ENCODE data around the gene TNRC6C.

Gene TNRC6C

GRCh38 chr17:78140169-78141051 is 181.9 kb downstream of the TNRC6C start:
- Histone ChIP-seq H3K9me3 (ENCODE audit: insufficient read depth, low read length) (no peaks in the 10 kb centered on the region), H4K20me1 (ENCODE audit: low read depth, low read length) (no peaks in the 10 kb centered on the region), H3K36me3 (ENCODE audit: low read length) (no peaks in the 10 kb centered on the region), H3K9me2 (replicated peaks; ENCODE audit: insufficient read depth, low read length) (no peaks in the 10 kb centered on the region), H3K27me3 (ENCODE audit: low read length) (no peaks in the 10 kb centered on the region), H3K9ac (ENCODE audit: low read length) (no peak overlapping the region), H3K4me3 (ENCODE audit: insufficient read depth, low read length, poor library complexity, severe bottlenecking) (no peak overlapping the region), H3K79me2 (ENCODE audit: insufficient read depth, low read length) (no peaks in the 10 kb centered on the region), H2AFZ (ENCODE audit: low read depth, low read length, severe bottlenecking) (no peak overlapping the region), H3F3A (ENCODE audit: insufficient read depth) (peaks cover 36% of the 10 kb centered on the region), H3K27ac (ENCODE audit: low read depth, low read length) (no peak overlapping the region), H3K4me2 (ENCODE audit: low read depth, low read length, poor library complexity, severe bottlenecking) (no peak overlapping the region)
- TF ChIP-seq CTCF (IDR thresholded peaks at IDR 0.05; ENCODE audit: insufficient read depth, low read length, poor library complexity, severe bottlenecking), result no peak
- no peak for TF ChIP-seq EZH2phosphoT487 (conservative IDR thresholded peaks at IDR 0.05; ENCODE audit: low read length)

GRCh38 chr17:78141437-78142118 is 183.1 kb downstream of the TNRC6C start:
- Histone ChIP-seq H2AFZ (ENCODE audit: low read depth, low read length, severe bottlenecking) (no peak overlapping the region), H3K9me2 (replicated peaks; ENCODE audit: insufficient read depth, low read length) (no peaks in the 10 kb centered on the region), H4K20me1 (ENCODE audit: low read depth, low read length) (no peaks in the 10 kb centered on the region), H3K36me3 (ENCODE audit: low read length) (no peaks in the 10 kb centered on the region), H3K27me3 (ENCODE audit: low read length) (no peaks in the 10 kb centered on the region), H3K9me3 (ENCODE audit: insufficient read depth, low read length) (no peaks in the 10 kb centered on the region), H3K9ac (ENCODE audit: low read length) (no peak overlapping the region), H3K4me3 (ENCODE audit: insufficient read depth, low read length, poor library complexity, severe bottlenecking) (no peak overlapping the region), H3K4me2 (ENCODE audit: low read depth, low read length, poor library complexity, severe bottlenecking) (no peak overlapping the region), H3K79me2 (ENCODE audit: insufficient read depth, low read length) (no peaks in the 10 kb centered on the region), H3F3A (ENCODE audit: insufficient read depth) (peaks cover 36% of the 10 kb centered on the region), H3K27ac (ENCODE audit: low read depth, low read length) (no peak overlapping the region)
- TF ChIP-seq EZH2phosphoT487 (conservative IDR thresholded peaks at IDR 0.05; ENCODE audit: low read length) (no peak), CTCF (IDR thresholded peaks at IDR 0.05; ENCODE audit: insufficient read depth, low read length, poor library complexity, severe bottlenecking) (no peak)

- H3K9me2 ChIP-seq (replicated peaks; ENCODE audit: insufficient read depth, low read length), result no peaks in the 10 kb centered on the region
Measured at GRCh38 chr17:78142119-78142861, 183.8 kb downstream of the TNRC6C start.

More at GRCh38 chr17:78142119-78142861, 183.8 kb downstream of the TNRC6C start:
- H3K27ac ChIP-seq (ENCODE audit: low read depth, low read length), result no peak overlapping the region
- no peak overlapping the region for H3K4me2 ChIP-seq (ENCODE audit: low read depth, low read length, poor library complexity, severe bottlenecking)
- no peaks in the 10 kb centered on the region for H3K36me3 ChIP-seq (ENCODE audit: low read length)
- TF ChIP-seq EZH2phosphoT487 (conservative IDR thresholded peaks at IDR 0.05; ENCODE audit: low read length), result no peak
- TF ChIP-seq CTCF (IDR thresholded peaks at IDR 0.05; ENCODE audit: insufficient read depth, low read length, poor library complexity, severe bottlenecking), result no peak
- H3K4me3 ChIP-seq (ENCODE audit: insufficient read depth, low read length, poor library complexity, severe bottlenecking), result no peak overlapping the region
- peaks cover 35% of the 10 kb centered on the region for H3F3A ChIP-seq (ENCODE audit: insufficient read depth)
- H3K79me2 ChIP-seq (ENCODE audit: insufficient read depth, low read length), result no peaks in the 10 kb centered on the region
- H3K9ac ChIP-seq (ENCODE audit: low read length), result no peak overlapping the region
- no peaks in the 10 kb centered on the region for H3K27me3 ChIP-seq (ENCODE audit: low read length)
- H2AFZ ChIP-seq (ENCODE audit: low read depth, low read length, severe bottlenecking), result no peak overlapping the region
- no peaks in the 10 kb centered on the region for H3K9me3 ChIP-seq (ENCODE audit: insufficient read depth, low read length)
- no peaks in the 10 kb centered on the region for H4K20me1 ChIP-seq (ENCODE audit: low read depth, low read length)

All from SU-DHL-6 (cell line).